Measurements from ENCODE around the gene ABCD2. TPM values are rescaled to one million over a fixed set of nuclear protein-coding genes. Genes with fewer than 3 reads are reported as not detected.

Gene ABCD2
- total and polyA plus RNA-seq, 2 of the 4 experiments (the other 2 are of a cell fraction) = not detected

DNA sequence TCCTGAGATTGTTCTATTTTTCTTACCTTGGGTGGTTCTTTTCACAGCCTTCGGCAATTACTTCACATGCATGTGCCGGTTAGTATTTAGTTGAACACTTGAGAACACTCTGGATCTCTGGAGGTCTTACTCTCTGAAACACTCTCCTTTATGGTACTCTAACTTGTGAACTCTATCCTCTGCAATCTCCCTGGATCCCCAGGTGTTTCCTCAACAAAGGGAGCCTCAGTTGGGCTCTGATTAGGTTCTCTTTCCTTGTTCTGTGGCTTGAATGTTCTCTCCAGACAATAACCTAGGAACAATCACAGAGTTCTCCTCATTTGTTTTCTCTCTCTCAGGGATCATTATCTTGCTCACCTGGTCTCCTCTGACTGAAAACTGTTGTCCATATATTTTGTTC, 40.5 kb upstream of the ABCD2 start:
- no peaks in the 10 kb centered on the region; the same call in 1 of the 2 replicates for H3K9me3 ChIP-seq (ENCODE audit: control insufficient read depth, insufficient read depth, low read length)
- no TSS peak for BruUV-seq (replicated peaks)

More for the DNA sequence above, 40.5 kb upstream of the ABCD2 start:
- Histone ChIP-seq H2BK20ac (ENCODE audit: low read depth, low read length) (no peak overlapping the region), H3K4me3 (ENCODE audit: insufficient read depth, low read depth, low read length) (no peak overlapping the region), H3K56ac (ENCODE audit: extremely low read depth, insufficient read depth, low read length) (no peak overlapping the region), H3K4me2 (ENCODE audit: low read depth, low read length) (no peak overlapping the region), H3K23ac (ENCODE audit: low read depth, low read length) (no peak overlapping the region), H3K4ac (ENCODE audit: low read depth, low read length) (no peak overlapping the region), H3K4me1 (ENCODE audit: control insufficient read depth, insufficient read depth, low read length) (no peaks in the 10 kb centered on the region), H3K27ac (ENCODE audit: insufficient read depth, low read length) (no peak overlapping the region), H3K27me3 (ENCODE audit: control insufficient read depth, insufficient read depth, low read length) (no peaks in the 10 kb centered on the region), H3K14ac (replicated peaks; ENCODE audit: low read depth, low read length) (no peak overlapping the region), H2AFZ (replicated peaks; ENCODE audit: low read length, poor library complexity) (no peak overlapping the region), H3K36me3 (ENCODE audit: control insufficient read depth, insufficient read depth, low read length) (no peaks in the 10 kb centered on the region), H2BK120ac (ENCODE audit: low read depth, low read length) (no peak overlapping the region), H4K91ac (ENCODE audit: insufficient read depth, low read depth, low read length) (no peak overlapping the region), H4K20me1 (ENCODE audit: insufficient read depth, low read length) (no peaks in the 10 kb centered on the region), H2AK5ac (ENCODE audit: low read depth, low read length) (no peak overlapping the region), H2AK9ac (replicated peaks; ENCODE audit: low read depth, low read length, poor library complexity) (no peak overlapping the region), H4K8ac (ENCODE audit: low read depth in 2 of 2, low read length in 2 of 2) (no peak overlapping the region), H3K18ac (ENCODE audit: low read depth, low read length) (no peak overlapping the region), H3K79me1 (ENCODE audit: low read depth in 1 of 2, low read length in 2 of 2) (no peaks in the 10 kb centered on the region), H3K9ac (ENCODE audit: low read depth, low read length) (no peak overlapping the region), H2BK15ac (ENCODE audit: low read depth, low read length) (no peak overlapping the region), H2BK5ac (ENCODE audit: low read depth, low read length, poor library complexity, severe bottlenecking) (no peak overlapping the region), H3K9me1 (ENCODE audit: insufficient read depth, low read length) (no peaks in the 10 kb centered on the region), H4K5ac (ENCODE audit: low read depth, low read length) (no peak overlapping the region)
- ChIA-PET POLR2A (ENCODE audit: unreplicated experiment) (no interaction called here), CTCF (no interaction called here)
- intact Hi-C loops (cut with micrococcal nuclease) = no loop called here
- in situ Hi-C loops (cut with MboI; ENCODE audit: low sequenced_read_pairs) = no loop called here
- dilution Hi-C loops (cut with HindIII; ENCODE audit: low sequenced_read_pairs, unreplicated experiment) = no loop called here
- 90% methylated on average over 2 of the region's 2 CpGs; no CpG with 5 or more reads in 1 of the 2 experiments for WGBS, 2 experiments (ENCODE audit: extremely low coverage in 2 of 2, insufficient read length in 1 of 2)
- ATAC-seq (ENCODE audit: low read depth) = no peak
- TF ChIP-seq, protein P1, sequence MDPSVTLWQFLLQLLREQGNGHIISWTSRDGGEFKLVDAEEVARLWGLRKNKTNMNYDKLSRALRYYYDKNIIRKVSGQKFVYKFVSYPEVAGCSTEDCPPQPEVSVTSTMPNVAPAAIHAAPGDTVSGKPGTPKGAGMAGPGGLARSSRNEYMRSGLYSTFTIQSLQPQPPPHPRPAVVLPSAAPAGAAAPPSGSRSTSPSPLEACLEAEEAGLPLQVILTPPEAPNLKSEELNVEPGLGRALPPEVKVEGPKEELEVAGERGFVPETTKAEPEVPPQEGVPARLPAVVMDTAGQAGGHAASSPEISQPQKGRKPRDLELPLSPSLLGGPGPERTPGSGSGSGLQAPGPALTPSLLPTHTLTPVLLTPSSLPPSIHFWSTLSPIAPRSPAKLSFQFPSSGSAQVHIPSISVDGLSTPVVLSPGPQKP (IDR thresholded peaks at IDR 0.05; ENCODE audit: borderline replicate concordance, low read depth, low read length) = no peak
- no peak for TF ChIP-seq MAFK (IDR thresholded peaks at IDR 0.05; ENCODE audit: low read depth, low read length)
- TF ChIP-seq, protein P2, sequence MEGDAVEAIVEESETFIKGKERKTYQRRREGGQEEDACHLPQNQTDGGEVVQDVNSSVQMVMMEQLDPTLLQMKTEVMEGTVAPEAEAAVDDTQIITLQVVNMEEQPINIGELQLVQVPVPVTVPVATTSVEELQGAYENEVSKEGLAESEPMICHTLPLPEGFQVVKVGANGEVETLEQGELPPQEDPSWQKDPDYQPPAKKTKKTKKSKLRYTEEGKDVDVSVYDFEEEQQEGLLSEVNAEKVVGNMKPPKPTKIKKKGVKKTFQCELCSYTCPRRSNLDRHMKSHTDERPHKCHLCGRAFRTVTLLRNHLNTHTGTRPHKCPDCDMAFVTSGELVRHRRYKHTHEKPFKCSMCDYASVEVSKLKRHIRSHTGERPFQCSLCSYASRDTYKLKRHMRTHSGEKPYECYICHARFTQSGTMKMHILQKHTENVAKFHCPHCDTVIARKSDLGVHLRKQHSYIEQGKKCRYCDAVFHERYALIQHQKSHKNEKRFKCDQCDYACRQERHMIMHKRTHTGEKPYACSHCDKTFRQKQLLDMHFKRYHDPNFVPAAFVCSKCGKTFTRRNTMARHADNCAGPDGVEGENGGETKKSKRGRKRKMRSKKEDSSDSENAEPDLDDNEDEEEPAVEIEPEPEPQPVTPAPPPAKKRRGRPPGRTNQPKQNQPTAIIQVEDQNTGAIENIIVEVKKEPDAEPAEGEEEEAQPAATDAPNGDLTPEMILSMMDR (conservative IDR thresholded peaks at IDR 0.05; ENCODE audit: low read depth, low read length) = no peak
- no peak for TF ChIP-seq RFX5 (IDR thresholded peaks at IDR 0.05; ENCODE audit: low read depth, low read length)
- no peak for TF ChIP-seq BHLHE40 (IDR thresholded peaks at IDR 0.05; ENCODE audit: low read depth, low read length)
- TF ChIP-seq, protein P3, sequence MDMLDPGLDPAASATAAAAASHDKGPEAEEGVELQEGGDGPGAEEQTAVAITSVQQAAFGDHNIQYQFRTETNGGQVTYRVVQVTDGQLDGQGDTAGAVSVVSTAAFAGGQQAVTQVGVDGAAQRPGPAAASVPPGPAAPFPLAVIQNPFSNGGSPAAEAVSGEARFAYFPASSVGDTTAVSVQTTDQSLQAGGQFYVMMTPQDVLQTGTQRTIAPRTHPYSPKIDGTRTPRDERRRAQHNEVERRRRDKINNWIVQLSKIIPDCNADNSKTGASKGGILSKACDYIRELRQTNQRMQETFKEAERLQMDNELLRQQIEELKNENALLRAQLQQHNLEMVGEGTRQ (IDR thresholded peaks at IDR 0.05; ENCODE audit: low read depth, low read length) = no peak
- no peak for TF ChIP-seq CEBPB (IDR thresholded peaks at IDR 0.05; ENCODE audit: low read depth, low read length)
- TF ChIP-seq SMC3 (IDR thresholded peaks at IDR 0.05; ENCODE audit: low read depth, low read length) = no peak
- TF ChIP-seq CHD1 (IDR thresholded peaks at IDR 0.05; ENCODE audit: low read depth, low read length) = no peak
- no peak for TF ChIP-seq MAZ (IDR thresholded peaks at IDR 0.05; ENCODE audit: borderline replicate concordance, low read depth, low read length)
- no peak for TF ChIP-seq NFE2L2 (IDR thresholded peaks at IDR 0.05; ENCODE audit: low read depth, low read length)
- no peak for TF ChIP-seq POLR2A (IDR thresholded peaks at IDR 0.05; ENCODE audit: low read depth, low read length)
- TF ChIP-seq RAD21 (IDR thresholded peaks at IDR 0.05; ENCODE audit: low read length) = no peak
- TF ChIP-seq FOS (IDR thresholded peaks at IDR 0.05; ENCODE audit: low read depth, low read length) = no peak
- TF ChIP-seq MXI1 (IDR thresholded peaks at IDR 0.05; ENCODE audit: borderline replicate concordance, low read depth, low read length) = no peak
- no peak for DNase-seq
